ENCODE data around the gene ARFGAP1. TPM values are rescaled to one million over a fixed set of nuclear protein-coding genes. Genes with fewer than 3 reads are reported as not detected.
"Not testable (repeated sequence)": the region's sequence is repeated elsewhere in the genome, so short reads cannot be mapped to it uniquely, and the experiment has no call there.

ARFGAP1 gene
- polyA plus RNA-seq, 12 donors, result 60.2 to 117 (median 69.1) TPM; not detected in 1

- DNase-seq, result no peak
Measured at GRCh38 chr20:63290136-63290676, 17.6 kb downstream of the ARFGAP1 start.

- DNase-seq, result no peak
Measured at GRCh38 chr20:63290677-63291472, 18.3 kb downstream of the ARFGAP1 start.

- DNase-seq, result no peak
Measured at GRCh38 chr20:63291811-63292210, 19.2 kb downstream of the ARFGAP1 start.

- no peak for DNase-seq
Measured at GRCh38 chr20:63292292-63292701, 19.7 kb downstream of the ARFGAP1 start.

- no peak for DNase-seq
Measured at GRCh38 chr20:63292904-63293303, 20.3 kb downstream of the ARFGAP1 start, which contains the start of gene COL20A1. COL20A1 (plus strand) TSS chr20:63293186; CDS start chr20:63295108, 1,922 bp downstream.

- no peak for DNase-seq
Measured at GRCh38 chr20:63293456-63293855, 20.8 kb downstream of the ARFGAP1 start.

GRCh38 chr20:63293871-63294535 lies 21.4 kb downstream of the ARFGAP1 start:
- DNase-seq, result no peak

GRCh38 chr20:63294536-63294900 lies 21.9 kb downstream of the ARFGAP1 start:
- DNase-seq, result no peak

- DNase-seq, result no peak
Measured at GRCh38 chr20:63295018-63295417, 22.4 kb downstream of the ARFGAP1 start.

GRCh38 chr20:63295422-63295821 lies 22.8 kb downstream of the ARFGAP1 start:
- DNase-seq, result no peak

GRCh38 chr20:63295846-63296245 lies 23.2 kb downstream of the ARFGAP1 start:
- no peak for DNase-seq

- no peak for DNase-seq
Measured at GRCh38 chr20:63296531-63297299, 24.1 kb downstream of the ARFGAP1 start.

- DNase-seq, result no peak
Measured at GRCh38 chr20:63297371-63297781, 24.8 kb downstream of the ARFGAP1 start.

GRCh38 chr20:63297796-63298572 lies 25.4 kb downstream of the ARFGAP1 start:
- DNase-seq, result no peak

GRCh38 chr20:63298731-63299312 lies 26.2 kb downstream of the ARFGAP1 start:
- no peak for DNase-seq

GRCh38 chr20:63301671-63302070 lies 29.1 kb downstream of the ARFGAP1 start:
- DNase-seq, result no peak

GRCh38 chr20:63303095-63303666 lies 30.6 kb downstream of the ARFGAP1 start:
- no peak for DNase-seq

GRCh38 chr20:63305393-63305792 lies 32.8 kb downstream of the ARFGAP1 start:
- no peak for DNase-seq

- not testable (repeated sequence) for DNase-seq
Measured at GRCh38 chr20:63305933-63306672, 33.5 kb downstream of the ARFGAP1 start.

All from muscle of arm (tissue), 12 donors.